SH-SY5Y (cell line): ENCODE results near the gene PTPRJ.

Experiments used
- GATA2 ChIP-seq: IDR thresholded peaks from 2 replicates; pipeline ENCODE4 v1.6.1; 2011; ENCODE audit warnings: mild to moderate bottlenecking, low read depth, low read length
- GATA3 ChIP-seq: IDR thresholded peaks from 2 replicates; pipeline ENCODE4 v1.6.1; 2011; ENCODE audit warnings: low read depth, mild to moderate bottlenecking, low read length, moderate library complexity

DNA sequence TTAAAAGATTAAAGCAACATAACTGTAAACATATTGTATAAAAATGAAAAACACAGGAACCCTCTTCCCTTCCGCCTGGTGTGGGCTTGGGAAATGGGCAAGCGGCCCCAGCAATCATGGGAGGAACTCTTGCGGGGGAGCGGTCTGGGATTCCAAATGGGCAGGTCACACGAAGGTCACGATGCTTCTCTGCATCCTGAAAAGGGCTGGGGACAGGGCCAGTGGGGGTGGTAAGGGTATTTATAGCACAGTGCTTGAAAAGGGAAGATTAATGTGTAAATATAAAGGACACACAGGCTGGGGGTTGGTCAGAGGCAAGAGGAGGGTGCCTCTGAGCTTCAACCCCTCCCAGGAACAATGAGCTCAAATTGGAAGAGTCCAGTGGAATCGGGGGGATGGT, 189.4 kb downstream of the PTPRJ start:
- TF ChIP-seq GATA3 = no peak
- no peak for TF ChIP-seq GATA2
